ENCODE data around the gene NUDT4B. TPM values are rescaled to one million over a fixed set of nuclear protein-coding genes. Genes with fewer than 3 reads are reported as not detected.
"Not testable (repeated sequence)": the region's sequence is repeated elsewhere in the genome, so short reads cannot be mapped to it uniquely, and the experiment has no call there.

Gene NUDT4B
- total and polyA plus RNA-seq, 5 experiments from 2014 or later: 5.3 to 8.2 (median 7.5) TPM; not detected in 2

- H3K36me3 Mint-ChIP-seq, H3K4me1 Mint-ChIP-seq, H3K27ac Mint-ChIP-seq, ATAC-seq, H3K4me3 Mint-ChIP-seq, H3K9me3 Mint-ChIP-seq, H3K27me3 Mint-ChIP-seq, POLR2A ChIA-PET, DNase-seq: not testable (repeated sequence)
These were observed 25.1 kb upstream of the NUDT4B start for GRCh38 chr1:148723515-148723914.

GRCh38 chr1:148724872-148725271 lies 23.7 kb upstream of the NUDT4B start:
- H3K27ac Mint-ChIP-seq, H3K4me3 Mint-ChIP-seq, DNase-seq, H3K9me3 Mint-ChIP-seq, ATAC-seq, H3K27me3 Mint-ChIP-seq, POLR2A ChIA-PET, H3K4me1 Mint-ChIP-seq, H3K36me3 Mint-ChIP-seq: not testable (repeated sequence)

GRCh38 chr1:148727862-148728261 lies 20.7 kb upstream of the NUDT4B start:
- H3K4me3 Mint-ChIP-seq, H3K27ac Mint-ChIP-seq, DNase-seq, ATAC-seq, H3K4me1 Mint-ChIP-seq, H3K9me3 Mint-ChIP-seq, H3K36me3 Mint-ChIP-seq, H3K27me3 Mint-ChIP-seq, POLR2A ChIA-PET: not testable (repeated sequence)

- POLR2A ChIA-PET, H3K4me1 Mint-ChIP-seq, H3K4me3 Mint-ChIP-seq, H3K36me3 Mint-ChIP-seq, H3K27me3 Mint-ChIP-seq, H3K27ac Mint-ChIP-seq, H3K9me3 Mint-ChIP-seq, DNase-seq: not testable (repeated sequence)
- ATAC-seq: peak; percentile 30 to 56
These were observed 19.4 kb upstream of the NUDT4B start for GRCh38 chr1:148729128-148729527.

- ATAC-seq, DNase-seq, POLR2A ChIA-PET, H3K4me3 Mint-ChIP-seq, H3K9me3 Mint-ChIP-seq, H3K36me3 Mint-ChIP-seq, H3K4me1 Mint-ChIP-seq, H3K27ac Mint-ChIP-seq, H3K27me3 Mint-ChIP-seq: not testable (repeated sequence)
These were observed 19.0 kb upstream of the NUDT4B start for GRCh38 chr1:148729541-148729940.

GRCh38 chr1:148732277-148732676 lies 16.3 kb upstream of the NUDT4B start:
- not testable (repeated sequence) for DNase-seq, H3K9me3 Mint-ChIP-seq

GRCh38 chr1:148733585-148734310 lies 14.8 kb upstream of the NUDT4B start:
- POLR2A ChIA-PET, H3K27ac Mint-ChIP-seq, H3K27me3 Mint-ChIP-seq, DNase-seq, H3K36me3 Mint-ChIP-seq, H3K4me3 Mint-ChIP-seq, H3K4me1 Mint-ChIP-seq, H3K9me3 Mint-ChIP-seq: not testable (repeated sequence)
- ATAC-seq: peak; percentile 72 to 79

More at GRCh38 chr1:148732277-148732676, 16.3 kb upstream of the NUDT4B start:
- H3K36me3 Mint-ChIP-seq, POLR2A ChIA-PET, H3K4me3 Mint-ChIP-seq, H3K27me3 Mint-ChIP-seq, ATAC-seq, H3K27ac Mint-ChIP-seq, H3K4me1 Mint-ChIP-seq: not testable (repeated sequence)

GRCh38 chr1:148734311-148734662 lies 14.3 kb upstream of the NUDT4B start:
- H3K27me3 Mint-ChIP-seq, H3K4me3 Mint-ChIP-seq, H3K36me3 Mint-ChIP-seq, H3K27ac Mint-ChIP-seq, H3K4me1 Mint-ChIP-seq, DNase-seq, H3K9me3 Mint-ChIP-seq, POLR2A ChIA-PET: not testable (repeated sequence)
- ATAC-seq: peak; percentile 8 to 30

GRCh38 chr1:148735538-148735937 lies 13.0 kb upstream of the NUDT4B start:
- H3K4me1 Mint-ChIP-seq, H3K27ac Mint-ChIP-seq, DNase-seq, H3K36me3 Mint-ChIP-seq, H3K4me3 Mint-ChIP-seq, H3K27me3 Mint-ChIP-seq, H3K9me3 Mint-ChIP-seq, POLR2A ChIA-PET: not testable (repeated sequence)
- ATAC-seq: peak; percentile 46 to 61

GRCh38 chr1:148738667-148739066 lies 9.9 kb upstream of the NUDT4B start:
- H3K27me3 Mint-ChIP-seq, H3K27ac Mint-ChIP-seq, H3K36me3 Mint-ChIP-seq, H3K4me3 Mint-ChIP-seq, DNase-seq, POLR2A ChIA-PET, H3K4me1 Mint-ChIP-seq, H3K9me3 Mint-ChIP-seq, ATAC-seq: not testable (repeated sequence)

- ATAC-seq, H3K9me3 Mint-ChIP-seq, H3K27ac Mint-ChIP-seq, H3K27me3 Mint-ChIP-seq, DNase-seq, POLR2A ChIA-PET, H3K4me3 Mint-ChIP-seq, H3K36me3 Mint-ChIP-seq, H3K4me1 Mint-ChIP-seq: not testable (repeated sequence)
These were observed 5.4 kb upstream of the NUDT4B start for GRCh38 chr1:148743200-148743599.

GRCh38 chr1:148743726-148744720 lies 4.6 kb upstream of the NUDT4B start:
- ATAC-seq, H3K4me3 Mint-ChIP-seq, H3K36me3 Mint-ChIP-seq, H3K4me1 Mint-ChIP-seq, H3K9me3 Mint-ChIP-seq, H3K27ac Mint-ChIP-seq, DNase-seq, H3K27me3 Mint-ChIP-seq, POLR2A ChIA-PET: not testable (repeated sequence)

GRCh38 chr1:148749335-148749681 lies 734 bp downstream of the NUDT4B start:
- POLR2A ChIA-PET, H3K27ac Mint-ChIP-seq: not testable (repeated sequence)

More at GRCh38 chr1:148749335-148749681, 734 bp downstream of the NUDT4B start:
- not testable (repeated sequence) for H3K4me3 Mint-ChIP-seq, H3K4me1 Mint-ChIP-seq, DNase-seq, H3K9me3 Mint-ChIP-seq, H3K36me3 Mint-ChIP-seq, H3K27me3 Mint-ChIP-seq
- ATAC-seq: peak; percentile 94 to 97
